ENCODE measurements around the gene SUMO1. TPM values are rescaled to one million over a fixed set of nuclear protein-coding genes. Genes with fewer than 3 reads are reported as not detected.

The SUMO1 gene
- total and polyA plus RNA-seq, 2 of the 8 experiments (the other 6 are each of a cell fraction or from before 2014, with no cell fraction given) = 108 to 238 TPM

GRCh38 chr2:202269585-202269984, 31.2 kb upstream of the SUMO1 start (continued):
- TF ChIP-seq HDAC2 (IDR thresholded peaks at IDR 0.05; ENCODE audit: borderline replicate concordance in 1 of 2, low read depth in 2 of 2, low read length in 2 of 2) = no peak
- TF ChIP-seq CHD2 (IDR thresholded peaks at IDR 0.05; ENCODE audit: low read length) = no peak
- TF ChIP-seq MAFK (IDR thresholded peaks at IDR 0.05; ENCODE audit: low read depth, low read length) = no peak
